Upper lobe of left lung (tissue), 6 donors: ENCODE measurements around the gene TSPEAR. TPM values are rescaled to one million over a fixed set of nuclear protein-coding genes. Genes with fewer than 3 reads are reported as not detected.

ENCODE experiments used
- ATAC-seq, 2 donors: fragments of 200-7000 bp; cut with Tn5 transposase; one replicate each; pipeline ENCODE4 v1.9.1; 2022; ENCODE audit warnings: mild to moderate bottlenecking in 2 of 2, moderate library complexity in 2 of 2; ENCODE audit not compliant: low FRiP score in 2 of 2
- DNase-seq, 2 donors: peaks; one replicate each; pipeline ENCODE4 v3.0.0-alpha.2; 2019 to 2020
- H3K27ac ChIP-seq, 4 donors: fragments of 200-600 bp; sonication (generic); one replicate each; pipeline ENCODE4 v1.5.1; 2016 to 2019
- H3K27me3 ChIP-seq, 4 donors: fragments of 200-600 bp; sonication (generic); one replicate each; pipeline ENCODE4 v1.5.1; 2017 to 2019
- H3K36me3 ChIP-seq, 4 donors: fragments of 200-600 bp; sonication (generic); one replicate each; pipeline ENCODE4 v1.5.1; 2016 to 2019
- H3K4me1 ChIP-seq, 4 donors: fragments of 200-600 bp; sonication (generic); one replicate each; pipeline ENCODE4 v1.5.1; 2018 to 2019
- H3K4me3 ChIP-seq, 4 donors: fragments of 200-600 bp; sonication (generic); one replicate each; pipeline ENCODE4 v1.5.1; 2017 to 2019; ENCODE audit warnings: mild to moderate bottlenecking in 2 of 4, moderate library complexity in 1 of 4
- H3K9me3 ChIP-seq, 4 donors: fragments of 200-600 bp; sonication (generic); one replicate each; pipeline ENCODE4 v1.5.1; 2018 to 2019
- CTCF ChIP-seq, 6 experiments: fragments of 450-650 bp in 4 of 6; fragments of 200-600 bp in 2 of 6; sonication (generic) in 2 of 6; IDR thresholded peaks; one replicate each; pipeline ENCODE4 v1.5.1; 2016 to 2019; ENCODE audit warnings: antibody characterized with exemption in 6 of 6
- EP300 ChIP-seq, 4 donors: sonication (generic); formaldehyde crosslinking; IDR thresholded peaks; one replicate each; pipeline ENCODE4 v1.5.1; 2017; ENCODE audit warnings: antibody characterized with exemption in 4 of 4, control low read depth in 2 of 4
- POLR2A ChIP-seq, 4 donors: fragments of 450-650 bp; IDR thresholded peaks; one replicate each; pipeline ENCODE4 v1.5.1; 2016 to 2017; ENCODE audit warnings: antibody characterized with exemption in 4 of 4, mild to moderate bottlenecking in 2 of 4
- POLR2AphosphoS5 ChIP-seq, 2 donors: sonication (generic); formaldehyde crosslinking; IDR thresholded peaks; one replicate each; pipeline ENCODE4 v1.5.1; 2017; ENCODE audit warnings: antibody characterized with exemption in 2 of 2
- WGBS, 2 donors: methylation state at CpG; one replicate each; pipeline ENCODE4 v1.1.5; 2017 to 2018; 5-methylcytosine and 5-hydroxymethylcytosine counted together
- total RNA-seq, 6 donors: library from RNA; depleted of rRNA in 4 of 6; stranded (reverse); fragments of >200 nt in 4 of 6; gene quantifications; one replicate each; pipeline versions ENCODE4 v1.1.0 to v1.2.1, GENCODE V29; 2016 to 2021
- donor health status: DM: no; HTN: no; CAD: no; lungs with moderate emphysema.
- donor health status: DM: no; HTN: yes; CAD: no; lungs with severe emphysema.

The TSPEAR gene
- total RNA-seq, 6 donors from 2014 or later: 0.14 to 0.17 TPM; not detected in 4

GRCh38 chr21:44732956-44733355, 21.6 kb upstream of the TSPEAR start:
- no peak overlapping the region for H3K4me3 ChIP-seq
- WGBS, 2 donors: 78 to 86% methylated on average over 8 to 11 of the region's 11 CpGs
- DNase-seq: peak in 1 of 2 donors; percentile 43
- no peak for TF ChIP-seq EP300 (IDR thresholded peaks at IDR 0.05)
- TF ChIP-seq POLR2A (IDR thresholded peaks at IDR 0.05): no peak
- TF ChIP-seq CTCF (IDR thresholded peaks at IDR 0.05): no peak
- no peak for TF ChIP-seq POLR2AphosphoS5 (IDR thresholded peaks at IDR 0.05)
- no peak overlapping the region for H3K27ac ChIP-seq
- no peaks in the 10 kb centered on the region for H3K4me1 ChIP-seq
- no peaks in the 10 kb centered on the region for H3K36me3 ChIP-seq
- no peaks in the 10 kb centered on the region for H3K27me3 ChIP-seq
- no peak for ATAC-seq
- peaks cover 3 to 22% (median 8%) of the 10 kb centered on the region in 4 donors for H3K9me3 ChIP-seq

- no peaks in the 10 kb centered on the region for H3K27me3 ChIP-seq
- ATAC-seq: no peak
- H3K9me3 ChIP-seq: peaks cover 0 to 15% (median 2%) of the 10 kb centered on the region in 4 donors
- 90 to 95% methylated on average over 10 of the region's 10 CpGs for WGBS, 2 donors
- no peaks in the 10 kb centered on the region for H3K4me1 ChIP-seq
- H3K27ac ChIP-seq: no peak overlapping the region
- no peak overlapping the region for H3K4me3 ChIP-seq
- no peaks in the 10 kb centered on the region for H3K36me3 ChIP-seq
- DNase-seq: peak in 1 of 2 donors; percentile 77
- TF ChIP-seq POLR2A (IDR thresholded peaks at IDR 0.05) (no peak), CTCF (IDR thresholded peaks at IDR 0.05) (no peak)
Observed at GRCh38 chr21:44732263-44732662, 20.9 kb upstream of the TSPEAR start.

- H3K4me3 ChIP-seq: no peak overlapping the region
- TF ChIP-seq CTCF (IDR thresholded peaks at IDR 0.05) (no peak), EP300 (IDR thresholded peaks at IDR 0.05) (no peak), POLR2A (IDR thresholded peaks at IDR 0.05) (no peak), POLR2AphosphoS5 (IDR thresholded peaks at IDR 0.05) (no peak)
- no peak for DNase-seq
- H3K9me3 ChIP-seq: peaks cover 0 to 3% (median 0%) of the 10 kb centered on the region in 4 donors
- WGBS, 2 donors: 61 to 65% methylated on average over 9 of the region's 9 CpGs
- H3K36me3 ChIP-seq: no peaks in the 10 kb centered on the region
- no peak overlapping the region for H3K27ac ChIP-seq
- no peaks in the 10 kb centered on the region for H3K4me1 ChIP-seq
- H3K27me3 ChIP-seq: no peaks in the 10 kb centered on the region
- ATAC-seq: no peak
Observed at GRCh38 chr21:44730951-44731579, 19.7 kb upstream of the TSPEAR start.

GRCh38 chr21:44730028-44730395, 18.6 kb upstream of the TSPEAR start:
- Histone ChIP-seq H3K36me3 (no peaks in the 10 kb centered on the region), H3K27me3 (no peaks in the 10 kb centered on the region), H3K9me3 (no peaks in the 10 kb centered on the region), H3K4me3 (no peak overlapping the region), H3K27ac (no peak overlapping the region), H3K4me1 (no peaks in the 10 kb centered on the region)
- WGBS, 2 donors: 85 to 87% methylated on average over 6 to 7 of the region's 7 CpGs
- ATAC-seq (no peak), DNase-seq (no peak)
- TF ChIP-seq POLR2AphosphoS5 (IDR thresholded peaks at IDR 0.05): no peak
- TF ChIP-seq EP300 (IDR thresholded peaks at IDR 0.05): no peak
- TF ChIP-seq POLR2A (IDR thresholded peaks at IDR 0.05): no peak
- TF ChIP-seq CTCF (IDR thresholded peaks at IDR 0.05): no peak
